Stimulated activated CD8-positive, alpha-beta memory T cell treated with anti-CD3 and anti-CD28 coated beads, Interleukin-12 subunit alpha, Interleukin-12 subunit beta, amount 100 ng/mL, for 4 hours (primary cell): Measurements from ENCODE around the gene CDH22.

ENCODE experiments used
- DNase-seq: peaks from one replicate; pipeline ENCODE4 v3.0.0-alpha.2; 2020; ENCODE audit warnings: low read depth

Gene CDH22

DNA sequence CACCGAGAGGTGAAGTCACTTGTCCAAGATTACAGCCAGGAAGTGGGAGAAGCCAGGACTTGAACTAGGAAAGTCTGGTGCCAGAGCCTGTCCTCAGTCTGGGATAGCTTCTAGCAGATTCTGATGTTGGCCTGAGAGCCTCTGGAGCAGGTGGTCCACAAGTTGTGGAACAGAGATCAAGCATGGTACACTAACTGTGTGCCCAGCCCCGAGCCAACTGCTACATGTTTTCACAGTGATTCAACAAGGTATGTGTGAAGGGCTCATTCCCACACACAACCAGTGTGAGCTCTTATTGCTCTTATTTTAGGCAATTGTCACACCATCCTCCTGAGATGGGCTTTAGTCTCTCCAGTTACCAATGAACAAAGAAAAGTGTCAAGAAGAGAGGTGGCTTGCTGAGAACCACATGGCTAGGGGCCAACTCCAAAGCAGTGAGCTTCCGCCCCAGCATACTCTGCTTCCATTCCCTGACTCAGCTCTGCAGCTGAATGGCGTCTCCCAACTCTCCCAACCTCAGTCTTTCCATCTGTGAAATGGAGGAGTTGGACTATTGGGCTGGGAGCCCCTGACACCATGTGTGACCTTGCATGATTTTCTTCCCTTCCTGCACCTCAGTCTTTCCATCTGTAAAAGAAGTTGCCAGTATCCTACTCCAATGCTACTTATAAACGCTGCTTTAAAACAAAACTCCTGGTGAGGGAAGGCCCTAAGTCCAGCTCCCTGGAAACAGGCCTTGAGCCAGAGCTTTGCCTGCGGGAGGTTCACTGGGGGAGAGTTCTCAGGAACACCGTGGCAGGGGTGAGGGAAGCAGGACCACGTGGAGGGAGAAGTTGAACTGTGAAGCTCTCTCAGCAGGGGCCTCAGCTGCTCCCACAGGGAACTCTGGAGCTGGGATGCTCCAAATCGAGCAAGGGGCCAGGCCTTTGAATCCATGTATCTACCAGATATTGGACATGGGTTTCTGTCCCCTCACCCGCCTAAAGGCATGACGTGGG, 40.9 kb downstream of the CDH22 start:
- DNase-seq: no peak

DNA sequence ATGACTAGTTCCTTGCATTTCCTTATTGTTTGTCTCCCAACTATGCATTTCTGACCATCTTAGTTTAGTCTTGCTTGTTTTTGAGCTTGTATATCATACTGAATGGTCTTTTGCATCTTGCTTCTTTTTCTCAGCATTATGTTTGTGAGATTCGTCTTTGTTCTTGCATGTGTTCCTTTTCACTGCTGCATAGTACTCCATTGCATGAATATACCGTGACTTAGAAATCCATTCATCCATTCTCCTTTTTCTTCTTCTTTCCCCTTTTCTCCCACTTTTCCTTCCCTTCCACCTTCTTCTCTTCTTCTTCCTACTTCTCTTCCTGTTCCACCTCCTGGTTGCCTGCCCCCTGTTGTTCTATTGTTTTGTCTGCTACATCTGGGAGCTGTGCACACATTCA, 42.8 kb downstream of the CDH22 start:
- DNase-seq: no peak

DNA sequence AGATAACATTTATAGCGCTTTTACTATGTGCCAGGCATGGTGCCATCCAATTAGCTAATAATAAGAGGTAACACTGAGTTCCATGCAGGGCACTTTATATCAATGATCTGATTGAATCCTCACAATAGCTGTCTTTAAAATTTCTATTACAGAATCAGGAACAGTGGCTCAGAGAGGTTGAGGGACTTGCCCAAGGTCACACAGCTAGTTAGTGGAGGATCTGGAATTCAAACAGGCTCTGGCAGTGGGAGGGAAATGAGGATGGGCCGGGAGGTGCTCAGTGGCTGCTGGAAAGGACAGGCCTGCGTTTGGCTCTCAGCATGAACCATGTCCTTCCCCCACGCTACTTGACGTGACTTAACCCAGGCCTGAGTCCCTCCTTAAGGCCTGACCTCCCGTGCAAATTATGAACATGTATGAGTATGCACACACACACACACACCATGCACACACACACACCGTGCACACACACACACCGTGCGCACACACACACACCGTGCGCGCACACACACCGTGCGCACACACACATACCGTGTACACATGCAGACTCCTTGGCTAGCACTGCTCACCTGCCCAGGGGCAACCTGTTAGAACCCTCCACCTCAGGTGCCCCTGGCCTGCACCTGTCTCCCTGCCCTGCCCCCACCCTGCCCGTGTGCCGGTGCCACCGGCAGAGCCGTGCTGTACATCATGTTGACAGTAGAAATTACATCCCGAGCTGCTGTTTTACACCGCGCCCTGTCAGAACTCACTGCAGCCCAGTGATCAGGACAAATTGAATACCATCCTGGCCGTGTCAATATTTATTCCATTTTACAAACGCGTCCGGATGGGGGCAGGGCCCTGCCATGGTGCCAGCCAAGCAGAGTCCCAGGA, 43.7 kb downstream of the CDH22 start:
- DNase-seq: no peak

DNA sequence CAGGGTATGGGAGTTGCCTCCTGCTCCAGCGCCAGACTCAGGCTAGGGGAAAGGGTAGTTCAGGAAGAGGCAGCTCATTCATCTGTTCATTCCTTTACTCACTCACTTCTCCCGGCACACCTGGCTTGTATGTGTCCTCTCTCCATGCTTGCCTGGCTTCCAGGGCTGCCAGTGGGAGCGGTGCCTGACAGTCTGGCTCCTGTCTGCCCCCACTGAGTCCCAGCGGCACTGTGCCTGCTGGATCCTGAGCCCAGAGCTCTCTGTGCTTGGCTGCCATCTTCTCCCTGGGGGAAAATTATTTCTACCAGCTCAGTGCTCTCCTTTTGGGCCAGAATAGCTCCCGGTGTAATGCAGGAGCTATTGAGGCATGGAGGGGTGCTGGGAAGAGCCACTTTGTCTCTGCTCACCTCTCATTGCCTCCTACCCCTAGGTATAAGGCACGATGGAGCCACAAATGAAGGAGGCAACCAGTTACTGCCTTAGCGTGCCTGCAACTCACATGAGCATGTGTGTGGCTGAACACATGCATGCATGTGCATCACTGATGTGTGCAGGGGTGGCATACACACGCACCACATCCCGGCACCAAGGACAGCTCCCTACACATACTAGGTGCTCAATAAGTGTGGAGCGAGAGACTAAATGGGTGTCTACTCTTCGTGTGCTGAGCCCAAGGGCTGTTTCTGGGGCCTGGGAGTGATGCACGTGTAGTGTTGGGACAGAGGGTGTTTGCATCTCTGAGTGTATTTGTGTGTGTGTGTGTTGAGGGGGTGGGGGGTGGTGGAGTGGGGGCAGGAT, 46.6 kb downstream of the CDH22 start:
- DNase-seq: no peak

DNA sequence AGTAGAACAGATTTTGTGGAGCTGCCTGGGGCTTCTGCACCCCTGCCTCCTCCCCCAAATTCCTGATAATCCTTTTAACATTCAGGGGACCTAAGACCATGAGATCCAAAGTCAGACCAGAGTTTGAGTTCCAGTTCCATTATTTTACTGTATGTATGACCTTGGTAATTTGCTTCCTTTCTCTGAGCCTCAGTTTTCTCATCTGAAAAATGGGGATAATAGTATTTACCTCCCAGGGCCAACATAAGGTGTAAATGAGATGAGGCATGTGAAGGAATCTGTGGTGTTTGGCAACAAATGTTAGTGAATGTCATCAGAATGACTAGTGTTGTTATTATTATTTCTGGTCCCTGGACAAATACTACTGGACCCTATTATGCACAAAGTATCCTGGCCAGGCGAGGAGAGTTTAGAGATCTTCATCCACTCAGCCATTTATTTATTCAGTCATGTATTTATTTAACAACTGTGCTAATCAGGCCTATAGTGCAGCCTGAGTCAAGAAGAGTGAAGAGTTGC, 47.3 kb downstream of the CDH22 start:
- no peak for DNase-seq

DNA sequence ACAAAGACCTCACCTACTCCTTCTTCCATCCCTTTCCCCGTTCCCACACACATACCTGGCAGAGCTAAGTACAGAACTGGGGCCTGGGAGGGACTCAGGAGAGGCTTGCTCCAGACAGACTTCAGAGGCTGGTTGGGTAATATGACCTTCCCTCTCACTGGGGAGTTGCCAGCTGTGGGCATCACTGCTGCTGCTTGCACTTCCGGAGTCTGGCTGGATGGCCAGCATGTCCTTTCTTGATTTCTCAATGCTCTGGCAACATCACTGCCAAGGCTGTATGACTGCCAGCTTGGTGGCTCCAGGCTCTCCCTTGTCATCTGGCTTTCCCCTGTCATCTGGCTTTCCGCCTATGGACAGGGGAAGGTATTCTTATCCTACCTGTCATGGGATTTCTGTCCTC, 47.8 kb downstream of the CDH22 start:
- DNase-seq: no peak

DNA sequence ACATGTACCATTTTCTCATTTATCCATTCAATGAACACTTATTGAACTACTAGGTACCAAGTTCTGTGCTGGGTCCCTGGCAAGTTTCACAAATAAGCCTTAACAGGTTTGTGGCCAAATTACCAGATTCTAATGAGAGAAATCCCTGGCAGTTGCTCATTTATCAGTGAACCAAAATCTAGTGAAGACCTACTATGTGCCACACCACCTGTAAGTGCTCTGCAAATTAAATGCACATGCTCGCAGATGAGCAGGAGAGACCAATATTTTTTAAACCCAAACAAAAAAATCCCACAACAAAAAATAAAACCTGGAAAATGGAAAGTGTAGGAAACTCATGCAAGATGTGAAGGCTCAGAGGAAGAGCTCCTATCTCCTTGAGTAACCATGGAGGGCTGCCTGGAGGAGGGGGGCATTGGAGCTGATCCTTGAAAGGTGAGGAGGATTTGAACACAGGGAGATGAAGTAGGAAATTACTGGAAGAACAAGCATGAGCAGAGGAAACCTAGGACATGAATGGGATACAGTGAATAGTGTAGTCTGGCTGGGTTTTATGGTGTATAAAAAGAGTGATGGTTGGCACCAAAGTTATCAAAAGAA, 48.9 kb downstream of the CDH22 start:
- no peak for DNase-seq

DNA sequence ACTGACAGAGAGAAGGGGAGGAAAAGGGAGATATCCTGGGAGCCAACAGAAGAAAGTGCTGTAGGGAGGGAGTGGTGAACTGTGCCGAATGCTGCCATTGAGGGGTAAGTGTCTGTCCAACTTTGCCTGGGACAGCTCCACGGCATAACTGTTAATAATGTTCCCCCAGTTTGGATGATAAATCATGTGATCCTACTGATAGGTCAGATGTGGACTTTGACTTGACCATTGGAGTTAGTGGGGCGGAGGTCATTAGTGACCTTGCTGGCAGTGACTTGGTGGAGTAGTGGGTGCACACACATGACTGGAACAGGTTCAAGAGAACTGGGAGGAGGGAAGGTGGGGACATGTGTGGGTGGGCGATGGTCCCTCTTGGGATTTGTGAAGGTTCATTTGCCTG, 50.4 kb downstream of the CDH22 start:
- no peak for DNase-seq

DNA sequence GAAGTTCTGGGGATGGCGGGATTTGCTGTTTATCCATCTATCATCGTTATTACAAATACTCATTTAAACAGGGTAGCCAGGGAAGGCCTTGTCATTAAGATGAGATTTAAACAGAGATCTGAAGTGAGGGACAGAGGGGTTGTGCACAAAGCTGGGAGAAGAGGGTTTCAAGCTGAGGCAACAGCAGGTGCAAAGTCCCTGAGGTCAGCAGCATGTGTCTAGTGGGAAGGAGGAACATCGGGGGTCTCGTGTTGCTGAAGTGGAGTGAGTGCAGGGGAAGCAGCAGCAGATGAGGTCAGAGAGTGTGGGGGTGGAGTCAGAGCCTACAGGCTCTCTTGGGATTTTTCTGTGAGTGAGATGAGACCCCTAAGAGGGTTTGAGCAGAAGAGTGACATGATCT, 52.0 kb downstream of the CDH22 start:
- DNase-seq: no peak

DNA sequence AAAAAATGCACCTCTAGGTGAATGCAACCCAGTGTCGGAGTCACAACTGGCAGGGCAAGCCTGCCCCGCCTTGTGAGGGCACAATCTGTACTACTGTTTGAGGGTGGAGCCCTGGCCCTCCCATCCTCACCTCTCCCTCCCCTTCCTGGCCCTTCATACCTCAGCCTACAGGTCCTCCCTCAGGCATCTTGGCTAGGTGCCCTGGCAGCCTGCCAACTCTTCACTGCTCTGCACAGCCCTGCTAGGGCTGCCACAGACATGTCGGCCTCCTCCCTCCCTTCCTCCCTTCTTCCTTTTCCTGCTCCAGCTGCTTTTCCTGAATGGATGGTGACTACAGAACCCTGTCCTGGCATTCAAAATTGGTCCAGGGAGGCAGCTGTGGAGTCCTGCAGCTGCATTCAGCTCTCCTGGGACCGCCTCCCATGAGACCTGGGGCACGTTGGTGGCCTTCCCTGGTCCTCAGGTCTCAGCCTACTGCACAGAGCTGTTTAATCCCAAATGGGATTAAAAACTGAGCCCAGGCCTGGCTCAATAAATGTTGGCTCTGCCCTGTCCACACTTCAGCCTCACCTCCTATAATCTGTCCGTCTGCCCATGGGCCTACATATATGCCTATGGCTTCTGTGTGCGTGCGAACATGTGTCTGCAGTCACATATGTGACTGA, 52.7 kb downstream of the CDH22 start:
- no peak for DNase-seq

DNA sequence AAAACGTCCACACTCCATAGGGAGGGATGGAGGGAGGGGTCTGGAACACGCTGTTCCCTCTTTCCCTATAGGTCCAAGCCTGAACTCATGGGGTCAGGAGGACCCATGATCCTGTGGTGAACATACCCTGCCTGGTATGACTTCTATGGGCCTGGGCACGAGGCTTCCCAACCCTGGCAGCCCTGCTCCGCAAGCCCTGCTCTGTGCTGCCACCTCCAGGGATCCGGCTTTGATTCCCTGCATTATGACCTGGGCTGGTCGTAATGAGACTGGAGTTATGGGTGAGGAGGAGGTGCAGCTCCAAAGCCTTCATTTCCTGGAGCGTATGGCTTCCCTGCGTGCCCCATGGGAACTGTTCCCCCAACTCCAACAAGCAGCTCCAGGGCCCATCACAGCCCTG, 54.9 kb downstream of the CDH22 start:
- no peak for DNase-seq

DNA sequence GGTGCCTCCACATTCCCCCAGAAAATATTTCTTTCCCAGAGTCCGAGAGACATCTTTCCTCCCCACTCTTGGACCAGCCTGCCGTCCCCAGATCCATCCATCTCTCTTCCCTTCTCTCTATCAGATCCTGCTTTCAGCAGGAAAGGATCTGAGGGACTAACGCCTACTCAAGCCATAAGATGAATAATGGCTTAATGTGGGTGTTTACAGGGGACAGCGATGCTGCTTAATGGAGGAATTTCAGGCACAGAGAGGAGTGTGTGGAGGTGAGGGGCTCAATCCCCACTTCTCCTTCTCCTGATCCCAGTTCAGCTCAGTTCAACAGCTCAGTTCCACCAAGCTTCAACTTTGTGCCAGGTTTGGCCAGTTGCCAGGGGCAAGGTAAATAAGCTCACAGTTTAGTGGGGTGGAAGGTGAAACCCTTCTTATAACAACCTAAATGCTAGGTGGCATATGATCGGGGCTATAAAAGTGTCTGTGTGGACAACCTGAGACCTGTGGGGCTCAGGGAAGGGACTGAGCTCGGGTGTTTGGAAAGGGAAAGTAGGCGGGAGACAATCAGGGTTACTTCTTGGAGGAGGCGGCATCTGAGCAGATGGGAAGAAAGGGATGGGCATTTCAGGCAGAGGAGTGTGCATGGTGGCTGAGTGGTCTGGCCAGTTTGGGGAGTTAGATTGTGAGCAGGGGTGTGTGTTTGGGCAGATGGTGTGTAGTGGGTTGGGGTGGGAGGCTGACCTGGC, 55.8 kb downstream of the CDH22 start:
- no peak for DNase-seq

DNA sequence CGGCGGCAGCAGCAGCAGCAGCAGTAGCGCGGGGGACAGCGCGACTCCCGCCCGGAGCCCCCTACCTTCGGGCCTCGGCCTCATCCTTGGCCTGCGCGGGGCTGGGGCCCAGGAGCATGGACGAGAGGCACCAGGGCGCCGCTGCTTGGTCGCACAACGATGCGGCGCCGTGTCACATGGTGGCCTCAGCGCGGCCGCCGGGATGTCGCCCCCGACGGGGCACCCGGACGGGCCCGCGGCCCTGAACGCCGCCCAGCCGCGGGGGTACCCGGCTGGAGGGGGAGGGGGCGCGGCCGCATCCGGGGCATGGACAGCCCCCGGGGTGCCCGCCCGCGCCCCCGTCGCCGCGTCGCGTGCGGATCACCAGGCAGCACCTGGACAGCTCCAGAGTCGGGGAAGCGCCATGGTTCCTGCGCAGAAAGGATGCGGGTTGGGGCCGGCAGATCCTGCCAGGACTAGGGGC, 57.1 kb downstream of the CDH22 start:
- DNase-seq: no peak

DNA sequence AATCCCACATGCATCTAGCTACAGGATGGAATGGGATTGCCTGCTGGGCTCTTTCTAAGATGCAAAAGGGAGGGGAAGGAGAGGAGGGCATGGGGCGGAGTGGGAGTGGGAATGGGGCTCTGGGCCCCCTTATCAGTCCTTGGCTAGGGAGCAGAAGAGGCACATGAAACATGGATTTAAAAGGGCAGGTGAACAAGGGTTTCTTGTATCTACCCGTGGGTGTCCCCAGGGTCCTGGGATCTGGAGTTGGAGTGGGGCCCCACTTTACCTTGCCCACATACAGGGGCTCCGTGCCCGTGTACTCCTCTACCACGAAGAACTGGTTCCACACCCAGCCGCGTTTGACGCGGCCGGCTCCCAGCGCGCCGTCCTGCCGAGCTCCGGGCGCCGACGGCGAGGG, 57.5 kb downstream of the CDH22 start:
- DNase-seq: no peak

DNA sequence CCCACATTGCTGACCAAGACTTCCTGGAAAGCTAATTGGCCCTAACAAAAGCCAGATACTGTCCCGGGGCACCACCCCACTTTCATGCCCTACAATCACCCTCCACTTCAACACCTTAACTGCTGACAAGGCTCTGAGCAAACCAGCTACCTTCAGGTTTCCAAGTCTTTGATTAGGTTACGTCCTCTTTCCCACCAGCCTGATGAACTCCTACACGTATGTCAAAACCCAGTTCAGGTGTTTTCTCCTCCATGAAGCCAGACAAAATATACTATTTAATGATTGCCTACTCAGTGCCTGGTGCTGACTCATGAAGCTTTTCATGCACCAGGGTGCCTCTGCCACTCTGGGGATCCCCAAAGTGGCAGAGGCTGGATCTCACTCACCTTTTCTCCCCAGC, 58.6 kb downstream of the CDH22 start:
- DNase-seq: no peak

DNA sequence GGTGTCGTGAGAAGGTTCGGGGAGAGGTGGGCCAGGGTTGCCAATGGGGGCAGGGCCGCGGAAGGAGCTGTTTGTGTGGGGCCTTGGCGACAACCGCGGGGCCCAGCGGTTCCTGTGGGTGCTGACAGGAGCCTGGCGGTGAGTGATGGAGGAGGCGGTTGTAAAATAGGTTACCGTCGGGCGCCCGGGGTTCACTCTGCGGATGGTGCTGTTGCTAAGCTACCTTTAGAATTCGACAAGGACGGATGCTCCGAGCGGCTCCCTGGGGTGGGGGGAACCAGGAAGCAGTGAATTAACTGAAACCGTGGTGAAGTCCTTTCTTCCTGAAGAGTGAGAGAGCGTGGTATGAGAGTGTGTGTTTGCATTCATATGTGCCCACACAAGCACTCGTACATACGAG, 61.7 kb downstream of the CDH22 start:
- no peak for DNase-seq

DNA sequence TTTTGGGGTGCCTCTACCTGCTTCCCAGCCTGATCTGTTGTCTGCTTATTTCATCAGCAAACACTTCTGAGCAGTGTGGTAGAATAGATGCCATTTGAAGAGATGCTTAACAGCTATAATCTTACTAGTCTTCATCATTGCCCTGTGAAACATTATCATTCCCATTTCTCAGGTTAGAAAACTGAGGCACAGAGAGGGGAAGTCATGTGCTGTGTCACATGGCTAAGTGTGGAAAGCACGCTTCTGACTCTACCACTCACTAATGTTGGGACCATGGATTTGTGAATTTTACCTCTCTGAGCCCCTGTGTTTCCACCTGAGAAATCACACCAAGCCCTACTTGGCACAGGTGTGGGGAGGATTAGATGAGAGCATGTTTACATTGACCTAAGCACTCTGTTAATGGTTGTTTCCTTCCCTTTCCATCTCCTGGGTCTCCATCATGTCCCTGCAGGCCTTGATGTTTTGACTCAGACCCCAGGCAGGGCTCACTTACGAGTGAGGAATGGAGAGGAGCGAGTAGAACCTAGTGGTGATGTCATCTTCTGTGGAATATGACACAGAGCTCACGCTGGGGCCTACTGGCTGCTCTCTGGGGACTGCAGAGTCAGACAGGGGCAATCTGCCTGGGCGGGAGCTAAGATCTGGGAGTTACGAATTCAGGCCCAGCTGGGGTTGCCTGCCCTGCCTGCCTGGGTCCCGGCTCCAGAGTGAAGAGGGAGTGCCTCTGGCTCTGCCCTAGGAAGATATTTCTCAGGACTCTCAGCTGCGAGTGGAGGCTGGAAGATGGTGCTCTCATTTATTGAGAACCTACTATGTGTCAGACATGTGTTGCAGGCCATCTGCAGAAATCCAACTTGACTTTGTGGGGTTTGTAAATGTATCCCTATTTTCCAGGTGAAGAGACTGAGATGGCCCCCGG, 64.3 kb downstream of the CDH22 start:
- DNase-seq: no peak

DNA sequence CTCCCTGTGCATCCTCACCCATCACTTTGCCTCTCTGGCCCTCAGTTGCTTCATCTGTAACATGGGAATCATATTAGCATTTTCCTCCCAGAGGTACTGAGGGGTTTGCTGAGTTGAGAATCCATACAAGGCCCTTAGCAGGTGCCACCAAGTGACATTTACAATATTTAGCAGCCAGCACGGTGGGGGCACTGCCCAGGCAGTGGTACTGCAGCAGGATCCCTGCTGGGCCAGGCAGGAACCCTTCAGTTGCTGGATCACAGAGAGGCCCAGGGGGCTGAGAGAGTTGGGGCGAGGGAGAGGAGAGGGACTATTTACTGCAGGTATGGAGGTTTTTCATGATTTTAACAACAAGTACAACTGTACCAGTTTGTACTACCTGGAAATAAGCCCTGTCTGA, 65.9 kb downstream of the CDH22 start:
- no peak for DNase-seq

DNA sequence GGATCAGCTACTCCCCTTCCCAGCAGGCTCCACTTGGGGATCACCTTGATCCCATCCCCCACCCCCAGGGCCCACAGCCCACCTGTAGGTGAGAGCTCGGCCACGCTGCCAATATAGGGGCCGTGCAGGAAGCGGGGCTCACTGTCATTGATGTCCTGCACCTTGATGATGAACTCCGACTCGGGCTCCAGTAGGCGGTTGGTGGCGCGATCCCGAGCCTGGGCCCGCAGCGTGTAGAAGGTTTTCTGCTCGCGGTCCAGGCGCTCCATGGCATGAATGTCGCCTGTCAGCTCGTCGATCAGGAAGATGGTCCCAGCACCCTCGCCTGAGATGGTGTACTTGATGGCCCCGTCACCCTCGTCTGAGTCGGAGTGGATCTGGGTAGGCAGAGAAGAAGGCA, 67.4 kb downstream of the CDH22 start:
- DNase-seq: no peak
